T47D (cell line): Measurements from ENCODE around the gene ENTPD3.
"Not testable (repeated sequence)": the region's sequence is repeated elsewhere in the genome, so short reads cannot be mapped to it uniquely, and the experiment has no call there.

Experiments used
- DNase-seq, 2 experiments: peaks; one replicate each; pipeline versions ENCODE4 v3.0.0 to v3.0.0-alpha.2; 2011 to 2012; ENCODE audit warnings: low read depth in 1 of 2, low spot score in 1 of 2
- JUND ChIP-seq: IDR thresholded peaks from 2 replicates; pipeline ENCODE4 v1.6.1; 2012; ENCODE audit warnings: low read depth
- in situ Hi-C: cut with HindIII; loops from 2 replicates; pipeline ENCODE4 v1.10.0; 2016; ENCODE audit warnings: low sequenced_read_pairs, low pct_unique_long_range_greater_than_20kb

Gene ENTPD3

GRCh38 chr3:40456279-40456939, 69.4 kb downstream of the ENTPD3 start:
- DNase-seq = no peak
- no peak for TF ChIP-seq JUND
- in situ Hi-C loops = no loop called here

GRCh38 chr3:40456940-40457823, 70.2 kb downstream of the ENTPD3 start, which contains the start of gene RPL14:
TSS of gene RPL14 (plus strand) at chr3:40457339. CDS start at chr3:40457472, 133 bp downstream.
- in situ Hi-C loops = no loop called here
- DNase-seq = peak; percentile 90 to 97
- no peak for TF ChIP-seq JUND

- DNase-seq = no peak
- no peak for TF ChIP-seq JUND
- in situ Hi-C loops = no loop called here
Observed at GRCh38 chr3:40458473-40458872, 71.5 kb downstream of the ENTPD3 start.

GRCh38 chr3:40460481-40460880, 73.5 kb downstream of the ENTPD3 start:
- in situ Hi-C loops, DNase-seq: not testable (repeated sequence)

GRCh38 chr3:40461161-40461560, 74.2 kb downstream of the ENTPD3 start:
- DNase-seq = no peak
- no peak for TF ChIP-seq JUND
- in situ Hi-C loops = no loop called here

GRCh38 chr3:40462838-40463237, 75.9 kb downstream of the ENTPD3 start:
- in situ Hi-C loops, DNase-seq: not testable (repeated sequence)

GRCh38 chr3:40463579-40463978, 76.6 kb downstream of the ENTPD3 start:
- in situ Hi-C loops = no loop called here
- DNase-seq = no peak
- no peak for TF ChIP-seq JUND

GRCh38 chr3:40464339-40465110, 77.5 kb downstream of the ENTPD3 start:
- in situ Hi-C loops = no loop called here
- TF ChIP-seq JUND = no peak
- DNase-seq = no peak

- TF ChIP-seq JUND = no peak
- in situ Hi-C loops = no loop called here
Observed at GRCh38 chr3:40465111-40465407, 78.1 kb downstream of the ENTPD3 start.

GRCh38 chr3:40465456-40465855, 78.5 kb downstream of the ENTPD3 start:
- no peak for TF ChIP-seq JUND
- in situ Hi-C loops = no loop called here
- no peak for DNase-seq

More at GRCh38 chr3:40465111-40465407, 78.1 kb downstream of the ENTPD3 start:
- DNase-seq = no peak

GRCh38 chr3:40468018-40468417, 81.0 kb downstream of the ENTPD3 start:
- peak; percentile 74 for TF ChIP-seq JUND
- in situ Hi-C loops = no loop called here
- peak; percentile 59 to 91 for DNase-seq

GRCh38 chr3:40470701-40471100, 83.7 kb downstream of the ENTPD3 start:
- TF ChIP-seq JUND = no peak
- in situ Hi-C loops = no loop called here
- DNase-seq = no peak
